HEK293T (cell line): ENCODE data around the gene PRMT3.
"Not testable (repeated sequence)": the region's sequence is repeated elsewhere in the genome, so short reads cannot be mapped to it uniquely, and the experiment has no call there.

ENCODE experiments used
- CTCF ChIA-PET: fragments of 350-600 bp; formaldehyde crosslinking; extraction: SDS; loops from one replicate; lab custom pipeline; 2021; ENCODE audit warnings: antibody characterized with exemption, inconsistent platforms; lab: Yijun Ruan, JAX
- POLR2A ChIA-PET: fragments of 350-600 bp; formaldehyde crosslinking; extraction: SDS; loops from one replicate; lab custom pipeline; 2020; ENCODE audit warnings: antibody characterized with exemption, inconsistent platforms; lab: Yijun Ruan, JAX
- DNase-seq: peaks from one replicate; pipeline ENCODE4 v3.0.0; 2012; ENCODE audit warnings: mixed read lengths; ENCODE audit errors: extremely low spot score
- ARNT ChIP-seq: fragments of 450-650 bp; IDR thresholded peaks from 2 replicates; pipeline ENCODE4 v1.6.1; 2017; ENCODE audit warnings: mild to moderate bottlenecking
- BHLHE40 ChIP-seq: fragments of 450-650 bp; IDR thresholded peaks from 2 replicates; pipeline ENCODE4 v1.6.1; 2016; ENCODE audit warnings: mild to moderate bottlenecking, moderate library complexity, borderline replicate concordance
- CTBP1 ChIP-seq: fragments of 450-650 bp; IDR thresholded peaks from 2 replicates; pipeline ENCODE4 v1.6.1; 2016; ENCODE audit warnings: borderline replicate concordance
- ELF4 ChIP-seq: fragments of 450-650 bp; IDR thresholded peaks from 2 replicates; pipeline ENCODE4 v1.6.1; 2017; ENCODE audit warnings: antibody characterized with exemption
- FOXA1 ChIP-seq: fragments of 450-650 bp; IDR thresholded peaks from 2 replicates; pipeline ENCODE4 v1.6.1; 2016; ENCODE audit warnings: mild to moderate bottlenecking
- FOXK2 ChIP-seq: fragments of 450-650 bp; IDR thresholded peaks from 2 replicates; pipeline ENCODE4 v1.6.1; 2016; ENCODE audit warnings: mild to moderate bottlenecking
- FOXM1 ChIP-seq: fragments of 450-650 bp; IDR thresholded peaks from 2 replicates; pipeline ENCODE4 v1.6.1; 2017; ENCODE audit warnings: mild to moderate bottlenecking, borderline replicate concordance
- HDGF ChIP-seq: fragments of 450-650 bp; IDR thresholded peaks from 2 replicates; pipeline ENCODE4 v1.6.1; 2017; ENCODE audit warnings: antibody characterized with exemption, borderline replicate concordance
- L3MBTL2 ChIP-seq: fragments of 450-650 bp; conservative IDR thresholded peaks from 2 replicates; pipeline ENCODE4 v1.6.1; 2016; ENCODE audit warnings: mild to moderate bottlenecking
- LEF1 ChIP-seq: fragments of 450-650 bp; IDR thresholded peaks from 2 replicates; pipeline ENCODE4 v1.6.1; 2017; ENCODE audit warnings: mild to moderate bottlenecking, borderline replicate concordance
- NFRKB ChIP-seq: fragments of 450-650 bp; IDR thresholded peaks from 2 replicates; pipeline ENCODE4 v1.6.1; 2016; ENCODE audit warnings: mild to moderate bottlenecking, moderate library complexity
- PKNOX1 ChIP-seq: fragments of 450-650 bp; IDR thresholded peaks from 2 replicates; pipeline ENCODE4 v1.6.1; 2016
- SP1 ChIP-seq: fragments of 450-650 bp; IDR thresholded peaks from 2 replicates; pipeline ENCODE4 v1.6.1; 2017
- SUZ12 ChIP-seq: fragments of 450-650 bp; IDR thresholded peaks from 2 replicates; pipeline ENCODE4 v1.6.1; 2016; ENCODE audit warnings: mild to moderate bottlenecking
- TARDBP ChIP-seq: fragments of 450-650 bp; IDR thresholded peaks from 2 replicates; pipeline ENCODE4 v1.6.1; 2016
- ZNF384 ChIP-seq: fragments of 450-650 bp; IDR thresholded peaks from 2 replicates; pipeline ENCODE4 v1.6.1; 2016

The PRMT3 gene

GRCh38 chr11:20363500-20364340 lies 23.8 kb upstream of the PRMT3 start, which contains the start of gene HTATIP2:
Gene HTATIP2 (plus strand): TSS chr11:20363714. CDS start chr11:20364238, 524 bp downstream.
- peak; percentile 61 for DNase-seq
- POLR2A ChIA-PET: no interaction called here
- CTCF ChIA-PET: interaction anchor here (1.9 kb wide), 1 partner anchor 10 kb away, joined by 7 read pairs; no protein-coding TSS in a partner anchor
- peak; percentile 93 for TF ChIP-seq L3MBTL2
- no peak for TF ChIP-seq FOXA1

DNA sequence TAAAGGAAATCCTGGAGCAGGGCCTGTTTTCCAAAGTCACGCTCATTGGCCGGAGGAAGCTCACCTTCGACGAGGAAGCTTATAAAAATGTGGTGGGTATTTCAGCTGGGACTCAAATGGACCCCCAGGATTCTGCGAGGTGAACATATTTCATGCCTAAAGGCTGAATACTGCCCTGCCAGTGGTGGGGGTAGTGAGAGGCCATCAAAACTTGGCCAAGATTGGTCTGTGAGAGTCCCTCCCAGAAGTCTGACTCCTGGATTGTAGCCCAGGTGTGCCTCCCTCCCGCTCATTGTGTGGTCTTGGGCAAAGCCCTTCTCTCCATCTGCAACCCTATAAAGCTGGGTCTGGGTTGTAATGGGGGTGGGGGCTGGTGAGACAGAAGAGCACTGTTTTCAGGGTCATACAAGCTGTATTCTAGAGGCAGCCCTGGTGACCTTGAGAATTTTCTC lies 23.1 kb upstream of the PRMT3 start:
- no peak for TF ChIP-seq NFRKB
- no peak for TF ChIP-seq ZNF384
- no peak for TF ChIP-seq ELF4
- TF ChIP-seq PKNOX1: no peak
- TF ChIP-seq SUZ12: no peak
- TF ChIP-seq FOXM1: no peak
- no peak for TF ChIP-seq FOXA1
- TF ChIP-seq SP1: no peak
- no peak for TF ChIP-seq BHLHE40
- no peak for TF ChIP-seq TARDBP
- no peak for TF ChIP-seq L3MBTL2
- no peak for TF ChIP-seq ARNT
- no peak for TF ChIP-seq HDGF
- ChIA-PET CTCF (interaction anchor here (1.9 kb wide), 1 partner anchor 10 kb away, joined by 7 read pairs; no protein-coding TSS in a partner anchor), POLR2A (no interaction called here)
- no peak for DNase-seq

GRCh38 chr11:20365465-20365864 lies 22.1 kb upstream of the PRMT3 start:
- POLR2A ChIA-PET, DNase-seq, CTCF ChIA-PET: not testable (repeated sequence)

- ChIA-PET POLR2A (interaction anchor here (1.1 to 1.3 kb wide), 2 partner anchors 11 to 19 kb away, joined by 3 read pairs; no protein-coding TSS in a partner anchor), CTCF (interaction anchor here (0.7 to 2.7 kb wide), 3 partner anchors 13 to 236 kb away, joined by 3 to 13 read pairs (median 3); no protein-coding TSS in a partner anchor)
- TF ChIP-seq TARDBP (no peak), FOXA1 (no peak)
- peak; percentile 28 for DNase-seq
These were observed 20.1 kb upstream of the PRMT3 start for GRCh38 chr11:20367313-20367948.

GRCh38 chr11:20368438-20368837 lies 19.1 kb upstream of the PRMT3 start:
- ChIA-PET POLR2A (interaction anchor here (1.1 to 1.3 kb wide), 2 partner anchors 10 to 18 kb away, joined by 3 read pairs; no protein-coding TSS in a partner anchor), CTCF (interaction anchor here (0.6 to 2.7 kb wide), 3 partner anchors 9 to 237 kb away, joined by 3 to 13 read pairs (median 4); no protein-coding TSS in a partner anchor)
- no peak for TF ChIP-seq NFRKB
- TF ChIP-seq TARDBP: no peak
- TF ChIP-seq FOXK2: no peak
- no peak for TF ChIP-seq ELF4
- TF ChIP-seq ZNF384: no peak
- TF ChIP-seq ARNT: no peak
- TF ChIP-seq CTBP1: no peak
- TF ChIP-seq PKNOX1: no peak
- no peak for TF ChIP-seq SP1
- no peak for TF ChIP-seq SUZ12
- TF ChIP-seq LEF1: no peak
- TF ChIP-seq HDGF: no peak
- TF ChIP-seq FOXA1: no peak
- no peak for TF ChIP-seq FOXM1
- TF ChIP-seq L3MBTL2: no peak
- TF ChIP-seq BHLHE40: no peak
- no peak for DNase-seq

- no peak for DNase-seq
- ChIA-PET POLR2A (no interaction called here), CTCF (no interaction called here)
- TF ChIP-seq FOXA1: no peak
- no peak for TF ChIP-seq BHLHE40
- TF ChIP-seq ZNF384: no peak
- TF ChIP-seq SUZ12: no peak
- TF ChIP-seq SP1: no peak
- no peak for TF ChIP-seq HDGF
- TF ChIP-seq TARDBP: no peak
- no peak for TF ChIP-seq LEF1
- TF ChIP-seq PKNOX1: no peak
- no peak for TF ChIP-seq FOXM1
- no peak for TF ChIP-seq NFRKB
- no peak for TF ChIP-seq ARNT
- TF ChIP-seq ELF4: no peak
- no peak for TF ChIP-seq CTBP1
These were observed 17.7 kb upstream of the PRMT3 start for GRCh38 chr11:20369826-20370225.
